ENCODE data around the gene FCGR3B.
"Not testable (repeated sequence)": the region's sequence is repeated elsewhere in the genome, so short reads cannot be mapped to it uniquely, and the experiment has no call there.

The FCGR3B gene

GRCh38 chr1:161631076-161631475, at the start of gene FCGR3B:
Gene FCGR3B (minus strand): TSS chr1:161631176. CDS start chr1:161631094, 82 bp downstream.
- no peak for DNase-seq

DNA sequence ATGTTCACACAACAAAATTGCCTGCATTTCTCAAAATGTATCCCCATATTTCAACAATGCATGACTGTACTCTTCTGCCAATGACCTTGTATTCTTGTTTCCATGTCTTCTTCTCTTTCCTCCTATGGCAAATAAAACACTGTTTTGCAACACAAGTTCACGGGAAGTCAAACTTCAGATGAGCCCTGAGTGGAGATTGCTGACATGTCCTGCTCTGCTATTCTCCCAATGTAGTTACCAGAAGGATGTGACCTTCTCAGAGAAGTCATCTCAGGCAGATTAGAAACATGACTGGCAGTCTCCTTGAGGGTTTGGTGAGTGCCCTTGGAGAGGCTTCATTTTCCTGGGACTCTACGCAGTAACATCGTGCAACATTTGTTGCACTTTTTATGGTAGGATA, 47.5 kb upstream of the FCGR3B start:
- DNase-seq: no peak

- DNase-seq: no peak
Measured at GRCh38 chr1:161676958-161677689, 46.1 kb upstream of the FCGR3B start.

GRCh38 chr1:161676441-161676840, 45.5 kb upstream of the FCGR3B start:
- DNase-seq: no peak

DNA sequence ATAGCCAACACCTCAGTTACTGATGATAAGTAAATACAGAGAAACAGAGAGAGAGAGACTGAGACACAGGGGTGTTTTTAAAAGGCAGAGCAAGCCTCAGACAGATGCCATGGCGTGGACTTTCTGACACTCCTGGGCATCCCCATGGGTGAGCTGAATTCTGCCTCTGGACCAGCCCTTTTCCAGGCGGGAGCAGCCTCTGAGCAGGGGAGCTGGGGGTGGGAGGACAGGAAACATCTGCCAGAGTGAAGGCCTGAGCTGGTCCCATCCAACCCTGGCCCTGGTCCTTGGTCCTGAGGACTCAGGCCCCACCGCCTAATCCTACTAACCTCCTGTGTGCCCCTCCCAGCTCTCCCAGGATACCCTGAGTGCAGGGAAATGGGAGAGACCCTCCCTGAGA, 43.9 kb upstream of the FCGR3B start:
- not testable (repeated sequence) for DNase-seq

GRCh38 chr1:161674447-161674846, 43.5 kb upstream of the FCGR3B start:
- DNase-seq: not testable (repeated sequence)

DNA sequence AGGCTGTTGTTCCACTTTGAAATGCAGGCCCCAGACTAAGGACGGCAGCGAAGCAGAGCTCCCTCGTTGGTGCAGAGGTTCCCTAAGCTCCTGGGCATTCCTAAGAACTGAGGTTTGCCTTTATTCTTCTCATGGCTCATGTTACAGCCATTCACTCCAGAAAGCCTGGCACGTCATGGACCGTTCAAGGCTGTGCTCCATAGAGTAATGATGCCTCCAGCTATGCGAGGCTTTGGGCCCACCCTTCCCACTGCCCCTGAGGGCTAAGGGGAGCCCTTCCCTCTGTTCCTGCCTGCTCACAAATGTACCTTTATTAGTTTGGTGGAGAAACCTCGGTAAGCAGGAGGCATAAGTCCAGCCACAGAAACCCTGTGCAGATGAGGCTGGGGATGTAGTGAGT, 42.5 kb upstream of the FCGR3B start:
- not testable (repeated sequence) for DNase-seq

GRCh38 chr1:161671045-161672020, 40.4 kb upstream of the FCGR3B start:
- DNase-seq: not testable (repeated sequence)

DNA sequence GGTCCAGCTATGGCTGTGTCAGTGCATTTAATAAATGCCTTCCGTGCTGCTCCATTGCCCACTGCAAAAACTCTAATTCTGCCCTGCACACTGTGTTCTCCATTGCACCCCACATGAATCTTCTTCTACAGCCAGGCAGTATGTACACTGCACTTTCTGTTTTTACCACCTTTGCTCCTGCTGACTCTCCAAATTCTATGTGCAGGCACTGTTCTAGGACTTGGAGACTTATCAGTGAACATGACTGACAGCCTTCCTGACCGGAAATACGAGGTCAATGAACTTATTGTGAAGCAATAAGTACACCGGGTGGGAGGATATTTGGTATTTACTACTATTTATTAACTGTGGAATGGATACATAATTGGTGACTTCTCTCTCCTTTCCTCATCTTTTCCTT, 33.7 kb upstream of the FCGR3B start:
- not testable (repeated sequence) for DNase-seq

DNA sequence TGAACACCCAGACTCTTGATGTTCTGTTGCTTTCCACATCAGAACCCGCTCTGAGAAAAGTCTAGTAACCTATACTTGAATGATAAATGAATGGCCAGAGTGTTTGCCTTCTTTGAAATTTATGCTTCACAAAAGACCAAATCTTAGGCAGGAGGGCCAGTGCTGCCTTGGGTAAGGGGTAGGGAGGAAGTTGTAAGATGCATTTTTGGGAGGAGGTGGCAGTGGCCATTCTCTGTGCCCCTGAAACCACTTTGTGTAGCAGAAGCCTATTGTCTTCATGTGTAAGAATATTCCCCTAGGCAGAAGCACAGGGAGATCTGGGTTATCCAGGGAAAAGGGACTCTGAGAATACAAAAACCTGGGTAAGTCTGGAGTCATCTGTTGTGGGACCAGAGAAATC, 32.6 kb upstream of the FCGR3B start:
- not testable (repeated sequence) for DNase-seq

DNA sequence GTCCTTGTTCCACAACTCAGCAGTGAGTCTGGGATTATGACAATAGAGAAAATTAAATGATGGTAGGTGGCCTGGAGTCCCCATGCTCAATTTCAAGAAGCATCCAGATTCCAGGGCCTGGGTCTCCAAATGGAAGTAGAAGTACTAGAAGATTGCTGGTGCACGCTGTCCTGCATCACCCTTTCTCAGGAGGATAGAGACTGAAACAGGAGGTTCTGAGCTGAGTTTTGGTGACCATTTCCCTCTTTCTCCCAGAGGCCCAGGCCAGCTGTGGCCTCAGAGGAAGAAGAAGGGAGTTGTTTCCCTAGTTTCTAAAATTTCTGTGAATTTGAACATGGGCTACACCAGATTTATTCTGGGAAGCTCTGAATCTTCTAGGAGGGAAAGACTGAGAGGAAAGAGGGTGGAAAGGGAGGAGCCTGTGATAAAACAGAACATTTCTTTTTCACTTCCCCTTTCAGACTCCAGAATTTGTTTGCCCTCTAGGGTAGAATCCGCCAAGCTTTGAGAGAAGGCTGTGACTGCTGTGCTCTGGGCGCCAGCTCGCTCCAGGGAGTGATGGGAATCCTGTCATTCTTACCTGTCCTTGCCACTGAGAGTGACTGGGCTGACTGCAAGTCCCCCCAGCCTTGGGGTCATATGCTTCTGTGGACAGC, 31.8 kb upstream of the FCGR3B start, which contains the start of gene FCGR2B:
Gene FCGR2B (plus strand): TSS at position 460 of the 656 bp plus-strand sequence. CDS start 99 bp downstream, at position 559.
- DNase-seq: not testable (repeated sequence)

- not testable (repeated sequence) for DNase-seq
Measured at GRCh38 chr1:161661660-161662311, 30.8 kb upstream of the FCGR3B start.

- not testable (repeated sequence) for DNase-seq
Measured at GRCh38 chr1:161658524-161658923, 27.5 kb upstream of the FCGR3B start.

- not testable (repeated sequence) for DNase-seq
Measured at GRCh38 chr1:161653971-161654370, 23.0 kb upstream of the FCGR3B start.

DNA sequence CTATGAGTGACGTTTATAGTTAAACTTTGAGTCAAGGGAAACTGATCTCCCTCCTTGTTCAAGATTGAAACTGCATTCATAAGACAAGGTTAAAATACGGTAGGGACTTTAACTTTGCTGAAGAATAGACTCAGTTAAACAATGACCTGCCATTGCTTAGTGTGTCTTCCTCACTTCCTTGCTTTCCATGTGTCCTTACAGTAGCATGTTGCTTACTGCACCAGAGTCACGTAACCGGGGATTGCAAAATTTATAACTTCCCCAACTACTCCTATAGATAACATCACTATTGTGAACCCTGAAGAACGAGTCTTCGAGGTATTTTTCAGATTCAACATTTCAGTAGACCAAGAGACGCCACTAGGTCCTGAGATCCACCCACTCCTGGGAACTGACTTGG, 22.6 kb upstream of the FCGR3B start:
- DNase-seq: not testable (repeated sequence)

DNA sequence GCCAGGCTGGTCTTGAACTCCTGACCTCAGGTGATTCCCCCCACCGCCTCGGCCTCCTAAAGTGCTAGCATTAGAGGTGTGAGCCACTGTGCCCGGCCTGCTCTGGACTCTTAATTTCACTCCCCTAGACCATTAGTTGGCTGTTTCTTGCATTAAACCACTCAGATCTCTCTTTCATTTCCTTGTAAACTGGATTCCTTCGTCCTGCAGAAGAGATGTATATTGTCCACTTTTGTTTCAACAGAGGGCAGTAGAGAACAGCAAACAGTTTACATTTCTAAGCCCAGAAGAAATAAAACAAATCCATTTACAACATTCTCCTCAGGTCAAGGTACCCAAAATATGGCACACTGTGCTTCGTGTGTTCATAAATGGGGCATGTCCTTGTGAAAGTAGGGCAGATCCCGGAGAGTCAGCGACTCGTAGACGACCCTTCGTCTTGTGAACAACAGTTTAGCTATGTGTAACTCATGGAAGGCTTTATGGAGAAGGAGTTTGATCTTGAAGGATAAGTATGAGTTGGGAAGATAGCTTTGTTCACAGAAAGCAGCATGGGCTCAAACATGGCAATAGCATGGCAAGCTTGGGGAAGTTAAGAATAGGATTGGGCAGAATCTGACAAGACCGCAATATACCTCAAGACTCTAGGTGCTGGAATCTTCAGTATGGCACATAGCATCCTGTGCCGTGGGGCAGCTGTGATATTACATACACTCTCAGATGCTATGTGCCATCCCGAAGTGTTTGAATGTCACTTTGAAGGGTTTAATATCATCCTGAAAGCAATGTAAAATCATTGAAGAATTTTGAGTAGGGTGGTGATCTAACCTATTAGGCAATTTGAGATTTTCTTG, 16.8 kb upstream of the FCGR3B start:
- not testable (repeated sequence) for DNase-seq

DNA sequence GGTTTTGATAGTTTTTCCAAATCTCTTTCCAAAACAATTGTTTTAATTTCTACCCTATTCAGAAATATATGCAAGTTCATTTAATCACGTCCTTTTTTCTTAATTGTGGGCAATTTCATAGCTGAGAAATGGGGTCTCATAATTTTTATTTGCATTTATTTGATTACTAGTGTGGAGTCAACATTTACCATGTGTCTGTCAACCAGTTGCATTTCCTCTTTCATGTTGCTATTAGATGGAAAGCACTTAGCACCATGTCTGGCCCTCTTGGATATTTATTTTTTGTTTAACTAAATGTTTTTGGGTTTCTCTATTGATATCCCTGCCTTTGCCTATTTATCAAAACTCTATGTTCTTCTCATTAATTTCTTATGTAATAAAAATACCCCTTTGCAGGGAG, 13.9 kb upstream of the FCGR3B start:
- DNase-seq: not testable (repeated sequence)

DNA sequence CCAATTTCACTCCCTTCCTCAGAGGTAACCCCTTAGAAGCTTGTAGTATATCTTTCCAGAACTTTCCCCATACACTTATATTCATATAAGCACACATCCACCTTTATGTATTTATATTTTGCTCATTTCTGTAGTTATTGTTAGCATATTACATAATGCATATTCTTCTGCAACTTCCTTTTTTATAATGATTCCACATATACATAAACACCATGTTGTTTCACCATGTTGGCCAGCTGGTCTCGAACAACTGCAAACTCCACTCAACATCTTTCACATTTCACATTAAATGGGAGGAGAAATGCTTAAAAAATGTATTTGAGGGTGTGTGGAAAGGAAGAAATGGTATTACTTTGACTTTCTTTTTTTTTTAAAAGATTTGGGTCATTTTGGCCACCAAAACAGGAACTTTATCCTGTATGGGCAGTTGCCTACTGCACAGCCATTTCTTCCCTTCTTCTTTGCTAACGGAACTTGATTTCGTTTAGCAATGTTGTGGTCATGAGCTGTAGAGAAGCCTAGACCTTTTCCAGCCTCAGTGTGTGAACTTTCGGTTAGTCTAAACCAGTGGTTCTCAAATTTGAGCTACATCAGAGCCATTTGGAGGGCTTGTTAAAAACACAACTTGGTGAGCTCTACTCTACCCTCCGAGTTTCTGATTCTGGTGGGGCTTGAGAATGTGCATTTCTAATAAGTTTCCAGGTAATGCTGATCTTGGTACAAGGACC, 12.7 kb upstream of the FCGR3B start:
- not testable (repeated sequence) for DNase-seq

DNA sequence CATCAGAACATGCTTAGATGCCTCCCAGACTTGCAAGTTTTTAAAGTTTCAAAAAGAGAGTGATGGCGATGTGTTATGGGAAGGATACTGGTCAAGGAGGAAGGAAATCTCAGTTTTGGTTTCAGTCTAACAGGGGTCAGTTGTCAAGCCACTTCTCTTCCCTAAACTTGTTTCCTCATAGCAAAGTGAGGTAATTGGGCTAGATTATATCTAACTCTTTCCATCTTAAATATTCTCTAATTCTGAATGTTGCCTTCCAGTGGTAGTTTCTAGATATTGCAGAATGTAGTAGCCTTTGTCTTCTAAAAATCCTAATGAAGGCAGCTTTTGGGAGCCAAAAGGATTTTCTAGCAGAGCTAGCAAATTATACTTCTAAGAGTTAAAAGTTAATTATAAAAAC, 11.7 kb upstream of the FCGR3B start:
- not testable (repeated sequence) for DNase-seq

- not testable (repeated sequence) for DNase-seq
Measured at GRCh38 chr1:161639203-161639602, 8.2 kb upstream of the FCGR3B start.
